ENCODE measurements around the gene CCNDBP1. TPM values are rescaled to one million over a fixed set of nuclear protein-coding genes. Genes with fewer than 3 reads are reported as not detected.

Gene CCNDBP1
- total RNA-seq, 1 experiment from 2014 or later = 34.1 TPM

- H4K20me1 ChIP-seq (ENCODE audit: control insufficient read depth, insufficient read depth, insufficient read length) = no peaks in the 10 kb centered on the region
Observed at GRCh38 chr15:43204016-43204901, 19.1 kb downstream of the CCNDBP1 start.

More at GRCh38 chr15:43204016-43204901, 19.1 kb downstream of the CCNDBP1 start:
- Histone ChIP-seq H3K23ac (ENCODE audit: insufficient read length, low read depth, low read length) (no peak overlapping the region), H2BK12ac (ENCODE audit: insufficient read length, low read depth, low read length) (no peak overlapping the region), H2BK5ac (ENCODE audit: insufficient read length, low read length) (no peak overlapping the region), H3K4me2 (ENCODE audit: insufficient read depth, insufficient read length, low read length) (no peak overlapping the region), H2BK15ac (ENCODE audit: low read depth, low read length) (no peak overlapping the region), H3K79me1 (ENCODE audit: insufficient read depth, low read depth, low read length, poor library complexity, severe bottlenecking) (no peaks in the 10 kb centered on the region), H3K4ac (ENCODE audit: low read depth, low read length) (no peak overlapping the region), H3K23me2 (ENCODE audit: insufficient read length, low read depth, low read length, poor library complexity, severe bottlenecking) (no peaks in the 10 kb centered on the region), H3K79me2 (ENCODE audit: insufficient read depth, low read length) (no peaks in the 10 kb centered on the region), H3K4me1 (ENCODE audit: insufficient read depth, low read length) (no peaks in the 10 kb centered on the region), H4K5ac (ENCODE audit: insufficient read length, low read depth, low read length) (no peak overlapping the region), H3K18ac (ENCODE audit: insufficient read length, low read depth, low read length) (no peak overlapping the region), H3K27me3 (ENCODE audit: insufficient read depth, low read length) (no peaks in the 10 kb centered on the region), H2AK5ac (ENCODE audit: insufficient read length, low read length) (no peak overlapping the region), H3K14ac (ENCODE audit: insufficient read depth, low read length) (no peak overlapping the region; the same call in 1 of the 2 replicates), H4K8ac (replicated peaks; ENCODE audit: insufficient read length, low read depth, low read length) (no peak overlapping the region), H2BK20ac (ENCODE audit: low read depth, low read length, poor library complexity, severe bottlenecking) (no peak overlapping the region), H2AFZ (ENCODE audit: low read length) (no peak overlapping the region), H3K56ac (ENCODE audit: insufficient read length, low read depth, low read length) (no peak overlapping the region), H4K91ac (ENCODE audit: insufficient read length, low read depth, low read length) (no peak overlapping the region), H3K27ac (ENCODE audit: insufficient read length, low read depth, low read length) (no peak overlapping the region), H3K9me3 (ENCODE audit: control insufficient read depth, low read depth, low read length) (no peaks in the 10 kb centered on the region), H3T11ph (ENCODE audit: low read length) (no peak overlapping the region), H3K9ac (ENCODE audit: extremely low read depth, insufficient read length, low read length) (no peak overlapping the region), H2BK120ac (ENCODE audit: low read depth, low read length, poor library complexity, severe bottlenecking) (no peak overlapping the region)
- H3K36me3 Mint-ChIP-seq (ENCODE audit: insufficient read depth in 1 of 3, low read depth in 3 of 3) = peaks cover 0 to 1% (median 0%) of the 10 kb centered on the region in 3 experiments; a peak in 2 of 7 replicates
- TF ChIP-seq CTCF (conservative IDR thresholded peaks at IDR 0.05) = peak; percentile 76
- H3K9me3 Mint-ChIP-seq = peaks cover 0 to 4% of the 10 kb centered on the region in 2 experiments; a peak in 1 of 5 replicates
- H3K4me1 Mint-ChIP-seq = peaks cover 11 to 12% of the 10 kb centered on the region in 2 experiments
- no peak overlapping the region for H3K27ac Mint-ChIP-seq
- H3K4me3 Mint-ChIP-seq = no peak overlapping the region
- no CpG with 5 or more reads among the region's 8 CpGs for WGBS (ENCODE audit: extremely low coverage, insufficient read length, low lambda C conversion rate)
- DNase-seq = peak; percentile 73
- peaks cover 15% of the 10 kb centered on the region for H3K27me3 Mint-ChIP-seq (ENCODE audit: low read depth)
